K562 treated with DMSO at 1 percent for 4 hours (cell line): Measurements from ENCODE around the gene FKRP. TPM values are rescaled to one million over a fixed set of nuclear protein-coding genes. Genes with fewer than 3 reads are reported as not detected.

Experiments
- total RNA-seq: library from RNA; unstranded; fragments of 300-600 nt; gene quantifications from 2 replicates; pipeline ENCODE4 v1.2.3, GENCODE V29; 2022; ENCODE audit not compliant: insufficient read depth

FKRP gene
- 47.2 and 58.0 TPM in 2 replicates for total RNA-seq

DNA sequence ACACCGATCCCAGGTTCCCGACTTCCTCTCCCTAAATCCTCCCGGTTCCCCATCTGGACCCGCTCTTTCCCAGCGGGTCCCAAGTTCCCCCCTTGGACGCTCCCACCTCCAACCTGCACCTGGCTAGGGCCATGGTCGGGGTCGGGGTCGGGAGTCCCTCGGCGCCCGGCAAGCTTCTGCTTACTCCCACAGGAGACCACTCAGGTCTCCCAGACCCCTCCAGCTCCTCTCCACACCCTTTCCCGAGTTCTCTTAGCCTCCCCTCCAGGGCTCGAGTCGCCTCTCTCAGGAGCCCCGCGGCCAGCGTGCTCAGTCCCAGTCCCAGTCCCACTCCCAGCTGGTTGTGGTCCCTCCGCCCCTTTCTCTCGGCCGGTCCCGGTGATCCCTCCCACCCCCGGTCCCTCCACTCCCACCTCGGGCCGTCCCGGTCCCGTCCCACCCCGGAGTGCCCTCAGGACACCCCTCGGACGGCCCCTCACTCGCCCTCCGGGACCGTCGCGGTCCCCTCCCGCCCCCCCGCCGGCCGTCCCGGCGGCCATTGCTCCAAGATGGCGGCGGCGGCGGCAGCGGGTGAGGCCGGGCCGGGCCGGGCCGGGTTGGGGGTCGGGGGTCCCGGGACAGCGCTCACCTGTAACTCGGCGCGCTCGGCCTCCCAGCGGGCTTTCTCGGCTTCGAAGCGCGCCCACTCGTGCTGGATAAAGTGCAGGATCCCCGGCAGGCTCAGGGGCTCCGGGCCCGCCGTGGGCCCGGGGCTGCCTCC, at the start of gene FKRP:
FKRP (plus strand) TSS at position 537 of the 760 bp plus-strand sequence. CDS start 9,394 bp downstream, outside the sequence.

GRCh38 chr19:46717034-46717715, 28.7 kb upstream of the FKRP start, which contains the start of gene PRKD2:
TSS of gene PRKD2 (minus strand) at chr19:46717114. CDS start at chr19:46716370, 744 bp downstream.

DNA sequence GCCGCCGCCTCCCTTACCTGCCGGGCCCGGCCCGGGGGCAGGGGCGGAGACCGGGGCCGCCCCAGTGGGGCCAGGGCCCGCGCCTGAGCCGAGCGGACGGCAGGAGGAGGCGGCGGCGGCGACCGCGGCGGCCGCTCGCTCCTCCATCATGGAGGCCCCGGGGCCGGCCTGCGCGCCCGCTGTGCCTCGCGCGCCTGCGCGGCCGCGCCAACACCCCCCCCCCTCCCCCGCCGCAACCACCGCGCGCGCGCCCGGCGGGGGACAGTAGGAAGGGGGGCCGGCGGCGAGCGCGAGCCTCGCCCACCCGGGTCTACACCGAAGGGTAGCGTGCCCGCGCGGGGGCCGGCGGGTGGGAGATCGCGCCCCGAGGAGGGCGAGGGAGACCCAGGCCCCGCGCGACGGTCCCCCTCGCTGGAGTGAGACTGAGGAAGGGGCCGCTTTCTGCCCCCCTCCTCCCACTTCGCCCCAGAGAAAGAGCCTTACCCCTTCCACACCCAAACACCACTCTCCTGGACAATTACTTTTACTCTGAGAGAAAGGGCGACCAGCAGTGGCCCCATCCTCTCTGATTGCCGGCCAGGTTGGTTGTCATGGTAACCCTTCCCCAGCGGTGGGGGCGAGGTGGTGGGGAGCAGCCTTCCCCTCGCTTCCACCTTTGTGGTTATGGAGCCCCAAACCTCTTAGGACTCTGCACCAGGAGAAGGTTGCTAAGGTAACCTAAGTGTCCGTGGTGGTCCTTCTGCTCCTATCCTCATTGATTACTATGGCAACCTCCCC, 612 bp downstream of the FKRP start, which contains the start of gene STRN4:
STRN4 (minus strand) TSS at position 170 of the 777 bp plus-strand sequence; CDS start at position 150, 20 bp downstream.

GRCh38 chr19:46788262-46788967, 42.6 kb downstream of the FKRP start, which contains the start of gene SLC1A5:
TSS of gene SLC1A5 (minus strand) at chr19:46788594. CDS start at chr19:46787965, 629 bp downstream.

Other genes starting within 250 kb of the FKRP start
- gene CALM3, start 144.7 kb upstream of the FKRP start, total RNA-seq = 289 and 310 TPM in 2 replicates
- gene PTGIR, start 121.0 kb upstream of the FKRP start, total RNA-seq = not detected in 2 replicates
- gene GNG8, start 109.9 kb upstream of the FKRP start, total RNA-seq = not detected in 2 replicates
- 2.6 and 2.9 TPM in 2 replicates for gene DACT3, start 84.9 kb upstream of the FKRP start, total RNA-seq
- 42.6 and 43.7 TPM in 2 replicates for gene PRKD2, start 28.9 kb upstream of the FKRP start, total RNA-seq
- gene STRN4, start 393 bp downstream of the FKRP start, total RNA-seq = 73.2 and 80.0 TPM in 2 replicates
- gene SLC1A5, start 42.5 kb downstream of the FKRP start, total RNA-seq = 473 and 519 TPM in 2 replicates
- gene AP2S1, start 104.8 kb downstream of the FKRP start, total RNA-seq = 413 and 467 TPM in 2 replicates
- 19.3 and 25.7 TPM in 2 replicates for gene ARHGAP35, start 114.9 kb downstream of the FKRP start, total RNA-seq